Naive B cell (primary cell): ENCODE data around the gene DNAJC6. TPM values are rescaled to one million over a fixed set of nuclear protein-coding genes. Genes with fewer than 3 reads are reported as not detected.

ENCODE experiments used
- ATAC-seq, 2 donors: fragments of 150-1000 bp; cut with Tn5 transposase; 2 replicates each; pipeline ENCODE4 v1.10.0; 2021; ENCODE audit warnings: low read depth in 2 of 2, mild to moderate bottlenecking in 2 of 2, moderate library complexity in 2 of 2
- DNase-seq: peaks from one replicate; pipeline ENCODE4 v3.0.0; 2022
- H3K27ac Mint-ChIP-seq, 6 donors: one replicate each; pipeline ENCODE4 v1.8.0; 2020 to 2022; ENCODE audit warnings: mild to moderate bottlenecking in 6 of 6, mixed read lengths in 6 of 6, moderate library complexity in 5 of 6, inconsistent platforms in 2 of 6
- H3K27me3 Mint-ChIP-seq, 3 donors: one replicate each; pipeline ENCODE4 v1.8.0; 2021 to 2022; ENCODE audit warnings: mixed read lengths in 3 of 3, mild to moderate bottlenecking in 1 of 3
- H3K36me3 Mint-ChIP-seq, 2 donors: one replicate each; pipeline ENCODE4 v1.8.0; 2020 to 2022; ENCODE audit warnings: mixed read lengths in 2 of 2, inconsistent platforms in 1 of 2, mild to moderate bottlenecking in 1 of 2
- H3K4me1 Mint-ChIP-seq, 3 donors: one replicate each; pipeline ENCODE4 v1.8.0; 2020 to 2022; ENCODE audit warnings: mixed read lengths in 3 of 3, inconsistent platforms in 1 of 3, mild to moderate bottlenecking in 1 of 3, moderate library complexity in 1 of 3
- H3K4me3 Mint-ChIP-seq, 8 donors: one replicate each; pipeline ENCODE4 v1.8.0; 2020 to 2022; ENCODE audit warnings: mild to moderate bottlenecking in 8 of 8, mixed read lengths in 8 of 8, moderate library complexity in 8 of 8, inconsistent platforms in 2 of 8
- H3K9me3 Mint-ChIP-seq, 7 donors: one replicate each; pipeline ENCODE4 v1.8.0; 2020 to 2022; ENCODE audit warnings: mixed read lengths in 7 of 7, mild to moderate bottlenecking in 5 of 7, inconsistent platforms in 2 of 7, moderate library complexity in 1 of 7
- polyA plus RNA-seq, 6 donors: library from polyadenylated mRNA; unstranded; fragments of 300-500 nt; fragmentation: Illumina TruSeq; gene quantifications; one replicate each; pipeline ENCODE4 v1.2.3, GENCODE V29; 2021; ENCODE audit warnings: low read depth in 6 of 6

DNAJC6 gene
- polyA plus RNA-seq, 6 donors from 2014 or later, result 0.19 to 0.63 TPM; not detected in 4

DNA sequence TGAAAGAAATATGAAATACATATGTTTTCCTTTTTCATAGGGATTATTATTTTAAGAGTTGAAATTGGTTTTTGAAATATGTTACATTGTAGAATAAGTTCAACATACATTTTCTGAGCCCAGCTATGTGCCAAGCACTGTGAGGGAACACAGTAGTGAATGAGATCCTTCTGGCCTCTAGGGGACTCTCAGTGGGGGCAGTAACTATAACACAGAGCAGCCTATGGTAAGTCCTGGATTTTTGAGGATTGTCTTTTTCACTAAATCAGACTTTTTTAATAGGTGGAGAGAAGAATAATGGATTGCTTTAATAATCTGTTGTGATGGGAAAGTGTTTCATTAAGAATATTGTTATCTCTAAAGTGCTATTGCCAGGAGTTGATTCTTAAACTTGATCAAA, 2.4 kb downstream of the DNAJC6 start:
- peaks cover 49 to 62% (median 59%) of the 10 kb centered on the region in 3 donors for H3K27me3 Mint-ChIP-seq
- no peak for DNase-seq
- H3K36me3 Mint-ChIP-seq, result no peaks in the 10 kb centered on the region
- H3K9me3 Mint-ChIP-seq, result peaks cover 0 to 10% (median 2%) of the 10 kb centered on the region in 7 donors
- no peak for ATAC-seq
- H3K4me1 Mint-ChIP-seq, result peaks cover 0 to 9% (median 3%) of the 10 kb centered on the region in 3 donors
- H3K27ac Mint-ChIP-seq, result no peak overlapping the region
- no peak overlapping the region for H3K4me3 Mint-ChIP-seq

DNA sequence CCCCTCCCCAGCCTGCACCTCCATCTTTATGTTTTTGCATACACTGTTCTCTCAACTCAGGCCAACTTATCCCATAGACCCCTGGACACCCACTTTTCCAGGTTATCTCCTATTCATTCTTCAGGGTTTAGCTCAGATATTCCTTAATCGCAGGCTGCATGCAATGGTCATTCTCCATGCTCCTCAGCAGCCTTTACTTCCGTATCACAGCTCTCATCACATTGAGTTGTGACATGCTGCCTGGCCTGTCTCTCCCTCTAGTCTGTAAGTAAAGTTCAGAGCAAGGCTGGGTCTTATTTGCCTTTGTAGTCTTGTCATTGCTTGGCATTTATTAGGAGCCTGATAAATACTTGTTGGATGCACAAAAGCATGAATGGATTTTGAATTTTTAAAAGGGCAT, 6.9 kb downstream of the DNAJC6 start:
- Mint-ChIP-seq H3K36me3 (peaks cover 8 to 14% of the 10 kb centered on the region in 2 donors), H3K4me1 (no peaks in the 10 kb centered on the region), H3K27ac (no peak overlapping the region), H3K9me3 (peaks cover 5 to 20% (median 7%) of the 10 kb centered on the region in 7 donors), H3K4me3 (no peak overlapping the region), H3K27me3 (peaks cover 41 to 49% (median 47%) of the 10 kb centered on the region in 3 donors)
- no peak for DNase-seq
- ATAC-seq, result no peak

GRCh38 chr1:65317866-65318653, 8.7 kb downstream of the DNAJC6 start:
- no peaks in the 10 kb centered on the region for H3K4me1 Mint-ChIP-seq
- no peak overlapping the region for H3K4me3 Mint-ChIP-seq
- no peak overlapping the region for H3K27ac Mint-ChIP-seq
- ATAC-seq (no peak), DNase-seq (no peak)
- H3K27me3 Mint-ChIP-seq, result peaks cover 29 to 41% (median 30%) of the 10 kb centered on the region in 3 donors
- H3K36me3 Mint-ChIP-seq, result peaks cover 12 to 15% of the 10 kb centered on the region in 2 donors
- H3K9me3 Mint-ChIP-seq, result peaks cover 7 to 25% (median 10%) of the 10 kb centered on the region in 7 donors

DNA sequence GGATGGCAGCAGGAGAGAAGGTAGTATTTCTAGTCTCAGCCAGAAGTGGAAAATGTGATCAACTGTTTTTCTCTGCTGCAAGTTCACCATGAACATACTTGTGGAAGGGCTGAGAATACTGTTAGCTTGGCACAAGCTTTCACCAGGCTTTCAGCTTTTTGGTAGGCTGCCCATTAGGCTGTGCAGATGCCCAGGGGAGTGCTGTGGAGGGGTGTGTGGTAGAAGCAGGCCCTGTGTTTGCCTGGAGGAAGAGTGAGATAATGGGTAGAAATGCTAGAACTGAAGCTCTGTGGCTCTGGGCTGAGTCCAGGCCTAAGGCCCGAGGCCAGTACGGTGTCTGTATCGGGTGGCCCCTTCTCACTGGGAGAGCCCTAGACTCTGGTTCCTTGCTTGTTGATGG, 9.8 kb downstream of the DNAJC6 start:
- no peak for ATAC-seq
- Mint-ChIP-seq H3K9me3 (peaks cover 11 to 32% (median 16%) of the 10 kb centered on the region in 7 donors), H3K4me1 (peaks cover 0 to 6% (median 0%) of the 10 kb centered on the region in 3 donors), H3K27ac (no peak overlapping the region), H3K27me3 (peaks cover 22 to 34% (median 26%) of the 10 kb centered on the region in 3 donors), H3K4me3 (no peak overlapping the region), H3K36me3 (peaks cover 12 to 21% of the 10 kb centered on the region in 2 donors)
- DNase-seq, result no peak

- Mint-ChIP-seq H3K4me1 (peaks cover 0 to 6% (median 0%) of the 10 kb centered on the region in 3 donors), H3K27me3 (peaks cover 22 to 34% (median 22%) of the 10 kb centered on the region in 3 donors), H3K4me3 (no peak overlapping the region), H3K36me3 (peaks cover 12 to 21% of the 10 kb centered on the region in 2 donors), H3K9me3 (peaks cover 11 to 35% (median 16%) of the 10 kb centered on the region in 7 donors), H3K27ac (peak overlapping the region in 1 of 6 donors; percentile 65)
- ATAC-seq, result no peak
- DNase-seq, result no peak
These were observed 10.4 kb downstream of the DNAJC6 start for GRCh38 chr1:65319754-65320153.

GRCh38 chr1:65321879-65322278, 12.5 kb downstream of the DNAJC6 start:
- Mint-ChIP-seq H3K9me3 (peaks cover 14 to 41% (median 17%) of the 10 kb centered on the region in 7 donors), H3K4me3 (no peak overlapping the region), H3K27me3 (peaks cover 16 to 45% (median 22%) of the 10 kb centered on the region in 3 donors), H3K4me1 (peaks cover 0 to 6% (median 0%) of the 10 kb centered on the region in 3 donors), H3K27ac (no peak overlapping the region), H3K36me3 (peaks cover 12 to 21% of the 10 kb centered on the region in 2 donors)
- DNase-seq (no peak), ATAC-seq (no peak)

- no peak overlapping the region for H3K4me3 Mint-ChIP-seq
- no peak overlapping the region for H3K27ac Mint-ChIP-seq
- peaks cover 14 to 41% (median 17%) of the 10 kb centered on the region in 7 donors for H3K9me3 Mint-ChIP-seq
- H3K27me3 Mint-ChIP-seq, result peaks cover 13 to 49% (median 19%) of the 10 kb centered on the region in 3 donors
- H3K4me1 Mint-ChIP-seq, result peaks cover 0 to 6% (median 0%) of the 10 kb centered on the region in 3 donors
- no peak for DNase-seq
- ATAC-seq, result no peak
- H3K36me3 Mint-ChIP-seq, result peaks cover 12 to 21% of the 10 kb centered on the region in 2 donors
These were observed 13.9 kb downstream of the DNAJC6 start for GRCh38 chr1:65323246-65323645.

DNA sequence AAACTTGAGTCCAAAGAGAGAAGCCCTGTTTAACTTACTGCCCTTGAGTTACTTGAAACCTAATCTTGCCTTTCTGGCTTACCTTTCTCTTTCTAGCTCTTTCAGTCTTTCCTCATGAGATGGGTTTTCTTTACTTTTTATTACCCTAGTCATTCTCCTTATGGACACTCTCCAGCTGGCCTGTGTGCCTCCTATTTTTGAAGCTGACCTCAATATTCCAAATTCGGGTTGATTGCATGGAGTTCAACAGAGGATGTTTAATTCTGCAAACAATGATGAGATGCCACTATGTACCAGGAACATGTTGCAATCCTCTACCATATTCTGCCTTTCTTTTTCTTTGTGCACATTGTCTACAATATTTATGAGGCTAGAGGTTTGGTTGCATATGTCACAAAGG, 20.7 kb downstream of the DNAJC6 start:
- H3K27ac Mint-ChIP-seq, result no peak overlapping the region
- H3K27me3 Mint-ChIP-seq, result peaks cover 4 to 30% (median 17%) of the 10 kb centered on the region in 3 donors
- no peaks in the 10 kb centered on the region for H3K36me3 Mint-ChIP-seq
- no peak for DNase-seq
- peaks cover 0 to 5% (median 3%) of the 10 kb centered on the region in 7 donors for H3K9me3 Mint-ChIP-seq
- no peak for ATAC-seq
- no peak overlapping the region for H3K4me3 Mint-ChIP-seq
- peaks cover 0 to 5% (median 0%) of the 10 kb centered on the region in 3 donors for H3K4me1 Mint-ChIP-seq

- Mint-ChIP-seq H3K4me3 (no peak overlapping the region), H3K4me1 (peaks cover 0 to 5% (median 0%) of the 10 kb centered on the region in 3 donors), H3K27ac (no peak overlapping the region), H3K36me3 (peaks cover 0 to 5% of the 10 kb centered on the region in 2 donors), H3K9me3 (peaks cover 0 to 9% (median 0%) of the 10 kb centered on the region in 7 donors), H3K27me3 (peaks cover 4 to 32% (median 16%) of the 10 kb centered on the region in 3 donors)
- DNase-seq, result no peak
- no peak for ATAC-seq
These were observed 21.5 kb downstream of the DNAJC6 start for GRCh38 chr1:65330822-65331221.

DNA sequence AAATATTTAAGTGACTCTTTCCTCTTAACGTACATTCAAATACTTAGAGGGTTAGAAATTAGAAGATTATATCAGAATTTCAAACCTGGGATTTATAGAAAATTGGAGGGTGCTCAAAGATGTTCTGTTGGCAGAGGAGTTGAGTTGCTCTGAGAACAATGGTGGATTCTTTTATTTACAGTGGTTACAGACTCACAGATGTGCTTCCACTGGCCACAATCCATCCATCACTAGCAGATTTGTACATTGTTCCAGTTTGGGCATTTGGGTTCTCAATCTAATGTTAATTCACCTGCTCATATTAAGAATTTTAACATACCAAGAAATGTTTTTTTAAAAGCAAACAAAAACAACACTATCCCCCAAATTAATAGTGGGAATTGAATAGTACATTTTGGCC, 23.5 kb downstream of the DNAJC6 start:
- Mint-ChIP-seq H3K9me3 (peaks cover 0 to 9% (median 0%) of the 10 kb centered on the region in 7 donors), H3K36me3 (peaks cover 0 to 5% of the 10 kb centered on the region in 2 donors)

GRCh38 chr1:65334081-65334480, 24.7 kb downstream of the DNAJC6 start:
- ATAC-seq (no peak), DNase-seq (no peak)
- peaks cover 0 to 5% of the 10 kb centered on the region in 2 donors for H3K36me3 Mint-ChIP-seq
- peaks cover 0 to under 1% (median 0%) of the 10 kb centered on the region in 3 donors for H3K4me1 Mint-ChIP-seq
- peak overlapping the region in 1 of 8 donors; percentile 36 for H3K4me3 Mint-ChIP-seq
- peaks cover 0 to 18% (median 2%) of the 10 kb centered on the region in 3 donors for H3K27me3 Mint-ChIP-seq
- H3K9me3 Mint-ChIP-seq, result peaks cover 0 to 9% (median 0%) of the 10 kb centered on the region in 7 donors
- peak overlapping the region in 1 of 6 donors; percentile 6 for H3K27ac Mint-ChIP-seq

More for the DNA sequence above, 23.5 kb downstream of the DNAJC6 start:
- peaks cover 4 to 18% (median 6%) of the 10 kb centered on the region in 3 donors for H3K27me3 Mint-ChIP-seq
- ATAC-seq, result no peak
- no peak overlapping the region for H3K4me3 Mint-ChIP-seq
- no peak for DNase-seq
- H3K27ac Mint-ChIP-seq, result no peak overlapping the region
- H3K4me1 Mint-ChIP-seq, result peaks cover 0 to 5% (median 0%) of the 10 kb centered on the region in 3 donors

GRCh38 chr1:65339866-65340468, 30.6 kb downstream of the DNAJC6 start:
- Mint-ChIP-seq H3K27ac (no peak overlapping the region), H3K9me3 (peaks cover 0 to 9% (median 0%) of the 10 kb centered on the region in 7 donors), H3K27me3 (peaks cover 0 to 9% (median 0%) of the 10 kb centered on the region in 3 donors), H3K36me3 (peaks cover 0 to 5% of the 10 kb centered on the region in 2 donors), H3K4me3 (no peak overlapping the region), H3K4me1 (no peaks in the 10 kb centered on the region)
- ATAC-seq, result no peak
- DNase-seq, result no peak

- Mint-ChIP-seq H3K9me3 (peaks cover 0 to 4% (median 0%) of the 10 kb centered on the region in 7 donors), H3K27ac (no peak overlapping the region), H3K27me3 (no peaks in the 10 kb centered on the region), H3K4me3 (no peak overlapping the region), H3K4me1 (no peaks in the 10 kb centered on the region), H3K36me3 (no peaks in the 10 kb centered on the region)
- no peak for ATAC-seq
- no peak for DNase-seq
These were observed 32.0 kb downstream of the DNAJC6 start for GRCh38 chr1:65341381-65341780.
